ENCODE results near the gene TMEM51.

The TMEM51 gene

GRCh38 chr1:15176898-15177665 lies 23.5 kb downstream of the TMEM51 start:
- no peak for DNase-seq (ENCODE audit: low read depth in 2 of 3, low spot score in 1 of 3)

- no peak for DNase-seq (ENCODE audit: low read depth in 2 of 3, low spot score in 1 of 3)
These were observed 24.2 kb downstream of the TMEM51 start for GRCh38 chr1:15177710-15178166.

- DNase-seq (ENCODE audit: low read depth in 2 of 3, low spot score in 1 of 3): no peak
These were observed 25.3 kb downstream of the TMEM51 start for GRCh38 chr1:15178571-15179484.

- DNase-seq (ENCODE audit: low read depth in 2 of 3, low spot score in 1 of 3): no peak
These were observed 25.9 kb downstream of the TMEM51 start for GRCh38 chr1:15179485-15179883.

GRCh38 chr1:15180189-15180588 lies 26.6 kb downstream of the TMEM51 start:
- no peak for DNase-seq (ENCODE audit: low read depth in 2 of 3, low spot score in 1 of 3)

- DNase-seq (ENCODE audit: low read depth in 2 of 3, low spot score in 1 of 3): no peak
These were observed 27.5 kb downstream of the TMEM51 start for GRCh38 chr1:15180945-15181523.

- DNase-seq (ENCODE audit: low read depth in 2 of 3, low spot score in 1 of 3): no peak
These were observed 28.0 kb downstream of the TMEM51 start for GRCh38 chr1:15181564-15181963.

- no peak for DNase-seq (ENCODE audit: low read depth in 2 of 3, low spot score in 1 of 3)
These were observed 31.1 kb downstream of the TMEM51 start for GRCh38 chr1:15184436-15185241.

- DNase-seq (ENCODE audit: low read depth in 2 of 3, low spot score in 1 of 3): no peak
These were observed 32.1 kb downstream of the TMEM51 start for GRCh38 chr1:15185617-15186016.

GRCh38 chr1:15186073-15186845 lies 32.7 kb downstream of the TMEM51 start:
- no peak for DNase-seq (ENCODE audit: low read depth in 2 of 3, low spot score in 1 of 3)

- DNase-seq (ENCODE audit: low read depth in 2 of 3, low spot score in 1 of 3): no peak
These were observed 33.3 kb downstream of the TMEM51 start for GRCh38 chr1:15186846-15187151.

GRCh38 chr1:15187175-15188129 lies 33.9 kb downstream of the TMEM51 start:
- no peak for DNase-seq (ENCODE audit: low read depth in 2 of 3, low spot score in 1 of 3)

- DNase-seq (ENCODE audit: low read depth in 2 of 3, low spot score in 1 of 3): no peak
These were observed 34.6 kb downstream of the TMEM51 start for GRCh38 chr1:15188130-15188524.

- no peak for DNase-seq (ENCODE audit: low read depth in 2 of 3, low spot score in 1 of 3)
These were observed 35.1 kb downstream of the TMEM51 start for GRCh38 chr1:15188678-15189077.

GRCh38 chr1:15189692-15190370 lies 36.3 kb downstream of the TMEM51 start:
- DNase-seq (ENCODE audit: low read depth in 2 of 3, low spot score in 1 of 3): no peak

GRCh38 chr1:15191267-15191666 lies 37.7 kb downstream of the TMEM51 start:
- no peak for DNase-seq (ENCODE audit: low read depth in 2 of 3, low spot score in 1 of 3)

GRCh38 chr1:15191770-15192169 lies 38.2 kb downstream of the TMEM51 start:
- no peak for DNase-seq (ENCODE audit: low read depth in 2 of 3, low spot score in 1 of 3)

GRCh38 chr1:15192916-15193550 lies 39.5 kb downstream of the TMEM51 start:
- DNase-seq (ENCODE audit: low read depth in 2 of 3, low spot score in 1 of 3): no peak
